Breast epithelium (tissue), 3 donors: ENCODE results near the gene ATCAY.

ENCODE experiments used
- POLR2A ChIP-seq: fragments of 450-650 bp; IDR thresholded peaks from one replicate; pipeline ENCODE4 v1.6.1; 2016; ENCODE audit warnings: antibody characterized with exemption, mild to moderate bottlenecking, moderate library complexity
- POLR2AphosphoS5 ChIP-seq, 3 donors: sonication (generic); formaldehyde crosslinking; IDR thresholded peaks; one replicate each; pipeline ENCODE4 v1.6.1; 2017; ENCODE audit warnings: antibody characterized with exemption in 3 of 3
- TF ChIP-seq, protein P1 (sequence below), 3 donors: fragments of 450-650 bp; IDR thresholded peaks; one replicate each; pipeline ENCODE4 v1.5.1; 2016 to 2017; ENCODE audit warnings: antibody characterized with exemption in 3 of 3, mild to moderate bottlenecking in 3 of 3, moderate library complexity in 3 of 3

DNA sequence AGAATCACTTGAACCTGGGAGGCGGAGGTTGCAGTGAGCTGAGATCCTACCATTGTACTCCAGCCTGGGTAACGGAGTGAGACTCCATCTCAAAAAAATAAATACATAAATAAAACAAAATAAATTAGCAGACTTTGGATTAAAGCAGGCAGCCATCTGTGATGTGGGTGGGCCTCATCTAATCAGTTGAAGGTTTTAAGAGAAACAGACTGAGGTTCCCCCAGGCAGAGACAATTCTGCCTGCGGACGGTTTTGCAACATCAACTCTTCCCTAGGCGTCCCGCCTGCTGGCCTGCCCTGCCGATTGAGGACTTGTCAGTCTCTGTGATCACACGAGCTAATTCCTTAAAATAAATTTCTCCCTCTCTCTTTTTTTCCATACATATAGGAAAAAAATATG lies 23.7 kb downstream of the ATCAY start:
- TF ChIP-seq, protein P1, sequence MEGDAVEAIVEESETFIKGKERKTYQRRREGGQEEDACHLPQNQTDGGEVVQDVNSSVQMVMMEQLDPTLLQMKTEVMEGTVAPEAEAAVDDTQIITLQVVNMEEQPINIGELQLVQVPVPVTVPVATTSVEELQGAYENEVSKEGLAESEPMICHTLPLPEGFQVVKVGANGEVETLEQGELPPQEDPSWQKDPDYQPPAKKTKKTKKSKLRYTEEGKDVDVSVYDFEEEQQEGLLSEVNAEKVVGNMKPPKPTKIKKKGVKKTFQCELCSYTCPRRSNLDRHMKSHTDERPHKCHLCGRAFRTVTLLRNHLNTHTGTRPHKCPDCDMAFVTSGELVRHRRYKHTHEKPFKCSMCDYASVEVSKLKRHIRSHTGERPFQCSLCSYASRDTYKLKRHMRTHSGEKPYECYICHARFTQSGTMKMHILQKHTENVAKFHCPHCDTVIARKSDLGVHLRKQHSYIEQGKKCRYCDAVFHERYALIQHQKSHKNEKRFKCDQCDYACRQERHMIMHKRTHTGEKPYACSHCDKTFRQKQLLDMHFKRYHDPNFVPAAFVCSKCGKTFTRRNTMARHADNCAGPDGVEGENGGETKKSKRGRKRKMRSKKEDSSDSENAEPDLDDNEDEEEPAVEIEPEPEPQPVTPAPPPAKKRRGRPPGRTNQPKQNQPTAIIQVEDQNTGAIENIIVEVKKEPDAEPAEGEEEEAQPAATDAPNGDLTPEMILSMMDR (IDR thresholded peaks at IDR 0.05): no peak
- TF ChIP-seq POLR2A (no peak), POLR2AphosphoS5 (IDR thresholded peaks at IDR 0.05) (no peak)
